Measurements from ENCODE around the gene PI4K2A. TPM values are rescaled to one million over a fixed set of nuclear protein-coding genes. Genes with fewer than 3 reads are reported as not detected.

The PI4K2A gene
- total and polyA plus RNA-seq, 2 of the 13 experiments (the other 11 are each of a cell fraction or from before 2014, with no cell fraction given) = 10.9 to 14.3 TPM

GRCh38 chr10:97664282-97664850 lies 23.9 kb downstream of the PI4K2A start:
- H3K27ac ChIP-seq (ENCODE audit: extremely low read length, insufficient read depth, low read length) = peak overlapping the region; percentile 64
- H3K4me2 ChIP-seq (ENCODE audit: low read depth, low read length) = peak overlapping the region; percentile 19; the same call in 1 of the 2 replicates
- no peaks in the 10 kb centered on the region for H3K9me3 ChIP-seq (ENCODE audit: low read length)
- H3K36me3 ChIP-seq (replicated peaks in 1 of 2; ENCODE audit: control insufficient read depth in 1 of 2, insufficient read depth in 2 of 2, low read length in 2 of 2) = peaks cover 3 to 22% of the 10 kb centered on the region in 2 experiments; a peak in 4 of 5 replicates
- in situ Hi-C loops (cut with HindIII; ENCODE audit: extremely low pct_ligation_motif_present, low pct_unique_long_range_greater_than_20kb) = no loop called here
- POLR2A ChIA-PET = interaction anchor here (0.7 kb wide), 1 partner anchor 11 kb away, joined by 3 read pairs; no protein-coding TSS in a partner anchor
- no peaks in the 10 kb centered on the region for H3K79me2 ChIP-seq (ENCODE audit: insufficient read depth, low read length)
- CTCF ChIA-PET (ENCODE audit: low intra/inter-chr PET ratio, low total read pairs) = no interaction called here
- 35% methylated on average over 1 of the region's 1 CpG for WGBS (ENCODE audit: low lambda C conversion rate)
- ATAC-seq (peak; percentile 84), FAIRE-seq (peak; percentile 23), DNase-seq (ENCODE audit: low spot score) (peak; percentile 66)
- H3K9ac ChIP-seq (ENCODE audit: insufficient read depth, low read depth, low read length) = no peak overlapping the region
- H2AFZ ChIP-seq (ENCODE audit: low read length) = no peak overlapping the region
- BruUV-seq (replicated peaks) = no TSS peak
- H3K4me1 ChIP-seq (ENCODE audit: insufficient read depth, low read length) = peaks cover 33% of the 10 kb centered on the region
- H3K4me3 ChIP-seq (replicated peaks in 1 of 3; ENCODE audit: insufficient read depth in 1 of 3, low read depth in 2 of 3, low read length in 3 of 3) = no peak overlapping the region
- intact Hi-C loops (cut with micrococcal nuclease; ENCODE audit: unreplicated experiment) = no loop called here
- H3K27me3 ChIP-seq (ENCODE audit: control insufficient read depth in 1 of 2, insufficient read depth in 2 of 2, low read length in 2 of 2) = no peaks in the 10 kb centered on the region
- H4K20me1 ChIP-seq (ENCODE audit: insufficient read depth, low read length) = no peaks in the 10 kb centered on the region
- TF ChIP-seq ZNF644 (CRISPR knock-in tag; IDR thresholded peaks at IDR 0.05; ENCODE audit: low read depth) (peak; percentile 30; the same call in 1 of the 2 replicates), ARID3A (IDR thresholded peaks at IDR 0.05; ENCODE audit: low read depth, low read length) (peak; percentile 23; the same call in 1 of the 2 replicates), RCOR2 (CRISPR knock-in tag; IDR thresholded peaks at IDR 0.05) (0 out of 2 replicates have a peak, but pooled peaks have one; percentile 22), GATAD2A (CRISPR knock-in tag; IDR thresholded peaks at IDR 0.05) (peak; percentile 46), ZNF362 (CRISPR knock-in tag; IDR thresholded peaks at IDR 0.05; ENCODE audit: borderline replicate concordance) (no peak), ARID4A (CRISPR knock-in tag; IDR thresholded peaks at IDR 0.05; ENCODE audit: borderline replicate concordance) (peak; percentile 36; the same call in 1 of the 2 replicates), HDAC1 (CRISPR knock-in tag; IDR thresholded peaks at IDR 0.05) (peak; percentile 36; the same call in 1 of the 2 replicates), NR2C2 (CRISPR knock-in tag; IDR thresholded peaks at IDR 0.05; ENCODE audit: borderline replicate concordance) (0 out of 2 replicates have a peak, but pooled peaks have one; percentile 17), BCL6 (CRISPR knock-in tag; IDR thresholded peaks at IDR 0.05) (0 out of 2 replicates have a peak, but pooled peaks have one; percentile 14), MED1 (CRISPR knock-in tag; IDR thresholded peaks at IDR 0.05) (0 out of 2 replicates have a peak, but pooled peaks have one; percentile 18), ZNF567 (CRISPR knock-in tag; IDR thresholded peaks at IDR 0.05; ENCODE audit: borderline replicate concordance) (no peak), ZNF580 (CRISPR knock-in tag; IDR thresholded peaks at IDR 0.05; ENCODE audit: borderline replicate concordance, low read depth) (no peak), FOXJ3 (CRISPR knock-in tag; IDR thresholded peaks at IDR 0.05; ENCODE audit: borderline replicate concordance) (0 out of 2 replicates have a peak, but pooled peaks have one; percentile 46), EP300 (IDR thresholded peaks at IDR 0.05; ENCODE audit: low read depth in 2 of 2, low read length in 2 of 2) (peak in 1 of 2 experiments; percentile 55; a peak in 1 of 4 replicates), EP300 (CRISPR knock-in tag; IDR thresholded peaks at IDR 0.05; ENCODE audit: borderline replicate concordance) (no peak)
